Astrocyte of the spinal cord (primary cell): Measurements from ENCODE around the gene DOCK2.

Experiments
- DNase-seq: peaks from one replicate; pipeline ENCODE4 v3.0.0; 2011; ENCODE audit warnings: low read depth, low spot score
- H3K4me3 ChIP-seq: 2 replicates; pipeline ENCODE4 v1.5.1; 2011; ENCODE audit warnings: low read depth, mild to moderate bottlenecking, low read length, moderate library complexity
- in situ Hi-C: cut with HindIII; loops from 2 replicates; pipeline ENCODE4 v1.10.0; 2017; ENCODE audit warnings: low sequenced_read_pairs
- TF ChIP-seq, protein P1 (sequence below): IDR thresholded peaks from 2 replicates; pipeline ENCODE4 v1.5.1; 2012; ENCODE audit warnings: low read depth, mild to moderate bottlenecking, low read length, inconsistent platforms

Gene DOCK2

DNA sequence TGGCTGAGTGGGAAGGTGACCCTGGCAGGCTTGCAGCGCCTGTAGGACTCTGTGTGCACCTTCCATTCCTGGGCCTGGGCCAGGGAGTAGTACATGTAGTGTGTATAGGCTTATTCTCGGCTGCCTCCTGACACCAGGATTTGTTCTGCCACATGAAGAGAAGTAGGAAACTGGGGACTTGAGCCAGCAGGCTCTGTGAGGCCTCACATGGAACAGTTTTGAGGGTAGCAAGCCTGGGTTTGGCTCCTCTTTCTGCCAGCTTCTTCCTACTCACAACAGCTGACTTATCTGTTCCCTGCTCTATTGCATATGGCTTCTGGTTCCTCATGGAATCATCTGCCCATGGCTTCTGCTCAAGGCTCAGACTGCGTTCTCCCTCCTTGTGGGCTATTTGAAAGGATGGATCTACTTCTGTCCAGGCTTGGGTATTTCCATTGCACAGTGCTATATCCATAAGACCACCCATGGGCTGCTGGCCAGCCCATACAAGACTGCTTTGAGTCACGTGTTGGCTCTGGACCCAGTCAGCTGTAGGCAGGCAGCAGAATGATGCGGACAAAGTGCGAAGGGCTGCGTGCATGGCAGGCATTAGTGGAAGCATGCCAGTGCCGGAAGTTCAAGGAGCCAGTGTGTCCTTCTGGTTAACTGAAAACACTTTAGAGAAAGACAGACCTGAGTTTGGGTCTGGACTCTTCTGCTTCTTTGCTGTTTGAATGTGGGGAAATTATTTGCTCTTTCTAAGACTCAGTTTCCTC lies 354.2 kb downstream of the DOCK2 start:
- TF ChIP-seq, protein P1, sequence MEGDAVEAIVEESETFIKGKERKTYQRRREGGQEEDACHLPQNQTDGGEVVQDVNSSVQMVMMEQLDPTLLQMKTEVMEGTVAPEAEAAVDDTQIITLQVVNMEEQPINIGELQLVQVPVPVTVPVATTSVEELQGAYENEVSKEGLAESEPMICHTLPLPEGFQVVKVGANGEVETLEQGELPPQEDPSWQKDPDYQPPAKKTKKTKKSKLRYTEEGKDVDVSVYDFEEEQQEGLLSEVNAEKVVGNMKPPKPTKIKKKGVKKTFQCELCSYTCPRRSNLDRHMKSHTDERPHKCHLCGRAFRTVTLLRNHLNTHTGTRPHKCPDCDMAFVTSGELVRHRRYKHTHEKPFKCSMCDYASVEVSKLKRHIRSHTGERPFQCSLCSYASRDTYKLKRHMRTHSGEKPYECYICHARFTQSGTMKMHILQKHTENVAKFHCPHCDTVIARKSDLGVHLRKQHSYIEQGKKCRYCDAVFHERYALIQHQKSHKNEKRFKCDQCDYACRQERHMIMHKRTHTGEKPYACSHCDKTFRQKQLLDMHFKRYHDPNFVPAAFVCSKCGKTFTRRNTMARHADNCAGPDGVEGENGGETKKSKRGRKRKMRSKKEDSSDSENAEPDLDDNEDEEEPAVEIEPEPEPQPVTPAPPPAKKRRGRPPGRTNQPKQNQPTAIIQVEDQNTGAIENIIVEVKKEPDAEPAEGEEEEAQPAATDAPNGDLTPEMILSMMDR, result no peak
- no peak for DNase-seq
- in situ Hi-C loops, result no loop called here
- H3K4me3 ChIP-seq, result no peak overlapping the region

DNA sequence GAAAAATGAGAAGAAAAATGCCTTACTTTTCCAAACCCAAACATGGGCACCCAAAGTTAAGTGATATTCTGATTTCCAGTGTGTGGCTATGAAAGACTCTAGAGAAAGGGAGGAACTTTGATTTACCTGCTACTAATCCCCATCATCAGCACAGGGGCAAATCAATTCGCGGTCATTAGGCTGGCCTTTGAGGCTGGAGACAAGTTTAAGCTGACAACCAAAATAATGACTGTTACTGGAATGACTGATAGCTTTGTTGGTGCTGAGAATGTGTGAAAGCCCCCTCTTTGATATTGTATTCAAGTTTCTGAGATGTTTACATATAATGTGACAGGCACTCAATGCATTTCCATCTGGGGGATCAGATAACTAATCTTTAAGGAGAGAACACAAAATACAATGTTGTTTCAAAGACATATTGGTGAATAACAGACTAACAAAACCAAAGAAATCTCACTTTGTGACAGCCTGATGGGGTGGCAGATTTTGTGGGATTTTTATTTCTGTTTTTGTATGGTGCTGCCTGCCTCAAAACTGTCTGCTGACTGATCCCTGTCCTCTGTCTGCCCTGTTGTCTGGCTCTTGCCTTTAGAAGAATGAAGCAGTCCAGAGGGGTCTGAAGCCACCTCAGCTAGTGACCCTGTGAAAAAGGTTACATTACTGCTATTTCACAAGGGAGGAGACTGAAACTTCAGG lies 355.9 kb downstream of the DOCK2 start:
- DNase-seq, result no peak
- TF ChIP-seq, protein P1, result no peak
- in situ Hi-C loops, result no loop called here
- no peak overlapping the region for H3K4me3 ChIP-seq

DNA sequence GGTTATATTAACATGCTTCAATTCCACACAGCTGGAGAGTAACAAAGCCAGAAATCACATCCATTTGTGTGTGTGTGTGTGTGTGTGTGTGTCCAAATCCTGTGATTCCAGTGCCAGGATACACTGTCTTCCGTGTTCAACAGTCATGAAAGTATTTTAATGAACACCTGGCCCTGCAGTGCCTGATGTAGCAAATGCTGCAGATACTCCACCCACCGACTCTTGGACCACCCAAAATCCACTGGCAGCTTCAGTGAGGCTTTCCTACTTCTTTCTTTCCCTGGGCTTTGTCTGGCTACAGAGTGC lies 356.4 kb downstream of the DOCK2 start:
- in situ Hi-C loops, result no loop called here
- TF ChIP-seq, protein P1, result no peak
- no peak for DNase-seq
- no peak overlapping the region for H3K4me3 ChIP-seq

DNA sequence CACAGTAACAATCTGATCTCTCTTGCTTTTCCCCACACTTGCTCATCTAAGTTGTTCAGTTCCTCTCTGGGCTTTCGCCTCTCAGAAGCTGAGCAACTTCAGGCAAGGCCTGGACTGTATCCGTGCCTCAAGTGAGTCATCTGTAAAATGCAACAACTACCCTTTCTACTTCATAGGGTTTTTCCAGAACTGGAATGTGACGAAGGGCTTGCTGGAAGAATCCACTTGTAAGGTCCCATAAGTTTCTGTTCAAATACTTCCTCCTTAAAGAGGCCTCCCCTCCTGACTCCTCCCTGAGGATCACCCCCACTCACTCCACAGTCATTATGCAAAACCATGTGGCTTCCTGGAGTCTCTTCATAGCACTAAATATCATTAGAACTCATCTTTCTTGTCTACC lies 360.7 kb downstream of the DOCK2 start:
- TF ChIP-seq, protein P1, result no peak
- no peak overlapping the region for H3K4me3 ChIP-seq
- no peak for DNase-seq
- in situ Hi-C loops, result no loop called here

DNA sequence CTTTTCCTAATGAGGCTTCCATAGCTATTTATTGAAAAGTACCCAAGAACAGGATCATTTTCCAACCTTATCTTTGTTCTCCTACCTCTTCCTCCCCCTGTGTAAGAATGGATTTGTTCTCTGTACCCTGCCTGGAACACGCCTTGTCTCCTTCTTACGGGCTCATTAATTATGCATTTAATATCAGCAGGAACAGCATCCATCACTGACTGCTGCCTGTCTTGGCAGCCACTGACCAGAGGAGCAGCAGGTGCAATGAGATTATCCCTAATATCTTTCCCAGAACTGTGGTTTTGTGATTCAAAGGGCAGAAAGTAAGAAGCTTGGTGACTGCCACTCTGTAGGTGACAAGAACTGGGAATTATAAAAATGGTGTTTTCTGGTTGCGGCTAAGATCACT lies 362.5 kb downstream of the DOCK2 start:
- DNase-seq, result no peak
- in situ Hi-C loops, result no loop called here
- TF ChIP-seq, protein P1, result no peak

DNA sequence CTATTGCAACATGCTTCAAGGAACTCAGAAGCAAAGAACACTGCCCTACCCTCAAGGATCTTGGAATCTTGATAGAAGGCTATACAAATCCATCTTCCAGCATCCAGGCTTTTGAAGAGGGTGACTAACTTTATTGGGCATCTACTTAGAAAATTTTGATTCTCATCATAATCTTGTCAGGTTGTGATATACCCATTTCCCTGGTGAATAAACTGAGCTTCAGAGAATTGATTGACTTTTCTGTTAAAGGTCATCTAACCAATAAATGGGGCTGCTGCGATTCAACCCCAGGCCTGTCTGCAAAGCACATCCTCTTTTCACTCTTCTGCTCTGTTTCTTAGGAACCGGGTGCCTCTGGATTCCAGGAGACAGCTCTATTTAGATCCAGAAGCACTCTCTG lies 363.1 kb downstream of the DOCK2 start:
- no peak for DNase-seq
- no peak overlapping the region for H3K4me3 ChIP-seq
- in situ Hi-C loops, result no loop called here
- TF ChIP-seq, protein P1, result no peak

More for the DNA sequence above, 362.5 kb downstream of the DOCK2 start:
- no peak overlapping the region for H3K4me3 ChIP-seq
